SK-N-SH treated with all-trans-retinoic acid at 6 μM for 48 hours (cell line): ENCODE results near the gene FNDC3A.

Source experiments
- ATAC-seq: fragments of 200-7000 bp; cut with Tn5 transposase; 3 replicates; pipeline ENCODE4 v1.9.1; 2020; ENCODE audit warnings: mild to moderate bottlenecking, moderate library complexity
- ARNTL ChIP-seq: fragments of 450-650 bp; formaldehyde crosslinking; IDR thresholded peaks from 2 replicates; pipeline ENCODE4 v1.5.0; 2020; ENCODE audit warnings: low read depth, mild to moderate bottlenecking, moderate library complexity, borderline replicate concordance
- BACH2 ChIP-seq: fragments of 250-450 bp; sonication (Bioruptor Pico); IDR thresholded peaks from 2 replicates; pipeline ENCODE4 v1.9.0; 2021; ENCODE audit warnings: mild to moderate bottlenecking, borderline replicate concordance
- CSDC2 ChIP-seq: fragments of 250-450 bp; sonication (Bioruptor Pico); IDR thresholded peaks from 2 replicates; pipeline ENCODE4 v1.5.0; 2020; ENCODE audit warnings: mild to moderate bottlenecking, moderate library complexity
- ESRRG ChIP-seq: fragments of 250-450 bp; sonication (Bioruptor Pico); IDR thresholded peaks from 2 replicates; pipeline ENCODE4 v1.6.1; 2021; ENCODE audit warnings: mild to moderate bottlenecking
- GLIS3 ChIP-seq: fragments of 250-450 bp; sonication (Bioruptor Pico); IDR thresholded peaks from 2 replicates; pipeline ENCODE4 v1.5.0; 2020; ENCODE audit warnings: mild to moderate bottlenecking, moderate library complexity
- ISL1 ChIP-seq: fragments of 250-450 bp; sonication (Bioruptor Pico); IDR thresholded peaks from 2 replicates; pipeline ENCODE4 v2.1.2; 2022; ENCODE audit warnings: mild to moderate bottlenecking, moderate library complexity
- OSR1 ChIP-seq: fragments of 250-450 bp; sonication (Bioruptor Pico); IDR thresholded peaks from 2 replicates; pipeline ENCODE4 v1.8.0; 2022; ENCODE audit warnings: moderate library complexity, mild to moderate bottlenecking, inconsistent platforms
- PPARA ChIP-seq: fragments of 250-450 bp; sonication (Bioruptor Pico); IDR thresholded peaks from 2 replicates; pipeline ENCODE4 v1.5.0; 2020; ENCODE audit warnings: mild to moderate bottlenecking, borderline replicate concordance
- RARB ChIP-seq: fragments of 250-450 bp; sonication (Bioruptor Pico); IDR thresholded peaks from 2 replicates; pipeline ENCODE4 v1.8.0; 2021; ENCODE audit warnings: mild to moderate bottlenecking, moderate library complexity
- SNAI2 ChIP-seq: fragments of 250-450 bp; sonication (Bioruptor Pico); IDR thresholded peaks from 2 replicates; pipeline ENCODE4 v1.5.0; 2020; ENCODE audit warnings: mild to moderate bottlenecking, moderate library complexity
- TCF4 ChIP-seq: fragments of 250-450 bp; sonication (Bioruptor Pico); IDR thresholded peaks from 2 replicates; pipeline ENCODE4 v1.8.0; 2021; ENCODE audit warnings: mild to moderate bottlenecking, moderate library complexity, borderline replicate concordance
- TOX ChIP-seq: fragments of 250-450 bp; sonication (Bioruptor Pico); IDR thresholded peaks from 2 replicates; pipeline ENCODE4 v1.8.0; 2021; ENCODE audit warnings: mild to moderate bottlenecking, moderate library complexity, borderline replicate concordance
- ZC3H10 ChIP-seq: fragments of 250-450 bp; sonication (Bioruptor Pico); IDR thresholded peaks from 2 replicates; pipeline ENCODE4 v1.5.1; 2021; ENCODE audit warnings: mild to moderate bottlenecking, moderate library complexity
- ZFP30 ChIP-seq: fragments of 450-650 bp; formaldehyde crosslinking; IDR thresholded peaks from 2 replicates; pipeline ENCODE4 v1.5.0; 2022; ENCODE audit warnings: mild to moderate bottlenecking, moderate library complexity
- ZNF565 ChIP-seq: fragments of 450-650 bp; formaldehyde crosslinking; conservative IDR thresholded peaks from 2 replicates; pipeline ENCODE4 v1.5.0; 2020; ENCODE audit warnings: low read depth, mild to moderate bottlenecking, moderate library complexity
- ZNF70 ChIP-seq: fragments of 450-650 bp; formaldehyde crosslinking; IDR thresholded peaks from 2 replicates; pipeline ENCODE4 v1.5.0; 2020; ENCODE audit warnings: mild to moderate bottlenecking, moderate library complexity
- ZNF8 ChIP-seq: fragments of 450-650 bp; formaldehyde crosslinking; IDR thresholded peaks from 2 replicates; pipeline ENCODE4 v1.5.0; 2020; ENCODE audit warnings: mild to moderate bottlenecking, moderate library complexity
- TF ChIP-seq, protein P1 (sequence below): fragments of 250-450 bp; sonication (Bioruptor Pico); IDR thresholded peaks from 2 replicates; pipeline ENCODE4 v1.5.1; 2021; ENCODE audit warnings: mild to moderate bottlenecking, moderate library complexity
- TF ChIP-seq, protein P2 (sequence below): fragments of 250-450 bp; sonication (Bioruptor Pico); IDR thresholded peaks from 2 replicates; pipeline ENCODE4 v1.8.0; 2020; ENCODE audit warnings: mild to moderate bottlenecking, moderate library complexity, borderline replicate concordance
- TF ChIP-seq, protein P3 (sequence below): fragments of 250-450 bp; sonication (Bioruptor Pico); IDR thresholded peaks from 2 replicates; pipeline ENCODE4 v1.5.0; 2020; ENCODE audit warnings: mild to moderate bottlenecking, moderate library complexity
- TF ChIP-seq, protein P4 (sequence below): fragments of 250-450 bp; sonication (Bioruptor Pico); IDR thresholded peaks from 2 replicates; pipeline ENCODE4 v1.8.0; 2021; ENCODE audit warnings: low read depth, mild to moderate bottlenecking, moderate library complexity, borderline replicate concordance
- TF ChIP-seq, protein P5 (sequence below): fragments of 250-450 bp; sonication (Bioruptor Pico); IDR thresholded peaks from 2 replicates; pipeline ENCODE4 v1.5.1; 2020; ENCODE audit warnings: low read depth, mild to moderate bottlenecking, moderate library complexity

Gene FNDC3A

GRCh38 chr13:49226613-49227012 lies 250.9 kb downstream of the FNDC3A start (continued):
- TF ChIP-seq, protein P1, sequence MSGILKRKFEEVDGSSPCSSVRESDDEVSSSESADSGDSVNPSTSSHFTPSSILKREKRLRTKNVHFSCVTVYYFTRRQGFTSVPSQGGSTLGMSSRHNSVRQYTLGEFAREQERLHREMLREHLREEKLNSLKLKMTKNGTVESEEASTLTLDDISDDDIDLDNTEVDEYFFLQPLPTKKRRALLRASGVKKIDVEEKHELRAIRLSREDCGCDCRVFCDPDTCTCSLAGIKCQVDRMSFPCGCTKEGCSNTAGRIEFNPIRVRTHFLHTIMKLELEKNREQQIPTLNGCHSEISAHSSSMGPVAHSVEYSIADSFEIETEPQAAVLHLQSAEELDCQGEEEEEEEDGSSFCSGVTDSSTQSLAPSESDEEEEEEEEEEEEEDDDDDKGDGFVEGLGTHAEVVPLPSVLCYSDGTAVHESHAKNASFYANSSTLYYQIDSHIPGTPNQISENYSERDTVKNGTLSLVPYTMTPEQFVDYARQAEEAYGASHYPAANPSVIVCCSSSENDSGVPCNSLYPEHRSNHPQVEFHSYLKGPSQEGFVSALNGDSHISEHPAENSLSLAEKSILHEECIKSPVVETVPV (CRISPR knock-in tag) = no peak
- TF ChIP-seq OSR1 = no peak
- no peak for TF ChIP-seq GLIS3 (CRISPR knock-in tag)
- TF ChIP-seq ZNF8 (CRISPR knock-in tag) = no peak
- TF ChIP-seq ESRRG = no peak

DNA sequence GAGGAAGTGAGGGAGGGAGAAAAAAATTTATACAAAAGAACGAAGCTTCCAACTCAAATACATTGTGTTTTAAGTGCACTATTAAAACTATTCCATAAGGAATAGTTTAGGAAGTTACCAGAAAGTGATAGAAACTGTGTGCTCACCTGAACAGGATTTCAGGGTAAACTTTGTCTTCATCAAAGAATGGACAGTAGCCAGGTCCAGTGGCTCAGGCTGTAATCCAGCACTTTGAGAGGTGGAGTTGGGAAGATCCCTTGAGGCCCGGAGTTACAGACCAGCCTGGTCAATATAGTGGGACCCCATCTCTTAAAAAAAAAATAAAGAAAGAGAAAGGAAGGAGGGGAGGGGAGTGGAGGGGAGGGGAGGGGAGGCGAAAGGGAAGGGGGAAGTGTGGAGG lies 259.0 kb downstream of the FNDC3A start:
- TF ChIP-seq TCF4 (CRISPR knock-in tag) (no peak), ARNTL (no peak), OSR1 (no peak), SNAI2 (CRISPR knock-in tag) (no peak), RARB (no peak), ZNF8 (CRISPR knock-in tag) (no peak), PPARA (no peak), ZNF70 (CRISPR knock-in tag) (no peak), ZNF565 (CRISPR knock-in tag) (no peak), ZFP30 (CRISPR knock-in tag) (no peak), CSDC2 (CRISPR knock-in tag) (no peak), TOX (CRISPR knock-in tag) (no peak), ISL1 (CRISPR knock-in tag) (no peak)
- TF ChIP-seq, protein P2, sequence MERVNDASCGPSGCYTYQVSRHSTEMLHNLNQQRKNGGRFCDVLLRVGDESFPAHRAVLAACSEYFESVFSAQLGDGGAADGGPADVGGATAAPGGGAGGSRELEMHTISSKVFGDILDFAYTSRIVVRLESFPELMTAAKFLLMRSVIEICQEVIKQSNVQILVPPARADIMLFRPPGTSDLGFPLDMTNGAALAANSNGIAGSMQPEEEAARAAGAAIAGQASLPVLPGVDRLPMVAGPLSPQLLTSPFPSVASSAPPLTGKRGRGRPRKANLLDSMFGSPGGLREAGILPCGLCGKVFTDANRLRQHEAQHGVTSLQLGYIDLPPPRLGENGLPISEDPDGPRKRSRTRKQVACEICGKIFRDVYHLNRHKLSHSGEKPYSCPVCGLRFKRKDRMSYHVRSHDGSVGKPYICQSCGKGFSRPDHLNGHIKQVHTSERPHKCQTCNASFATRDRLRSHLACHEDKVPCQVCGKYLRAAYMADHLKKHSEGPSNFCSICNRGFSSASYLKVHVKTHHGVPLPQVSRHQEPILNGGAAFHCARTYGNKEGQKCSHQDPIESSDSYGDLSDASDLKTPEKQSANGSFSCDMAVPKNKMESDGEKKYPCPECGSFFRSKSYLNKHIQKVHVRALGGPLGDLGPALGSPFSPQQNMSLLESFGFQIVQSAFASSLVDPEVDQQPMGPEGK = no peak
- TF ChIP-seq, protein P1 (CRISPR knock-in tag) = no peak
- TF ChIP-seq, protein P3, sequence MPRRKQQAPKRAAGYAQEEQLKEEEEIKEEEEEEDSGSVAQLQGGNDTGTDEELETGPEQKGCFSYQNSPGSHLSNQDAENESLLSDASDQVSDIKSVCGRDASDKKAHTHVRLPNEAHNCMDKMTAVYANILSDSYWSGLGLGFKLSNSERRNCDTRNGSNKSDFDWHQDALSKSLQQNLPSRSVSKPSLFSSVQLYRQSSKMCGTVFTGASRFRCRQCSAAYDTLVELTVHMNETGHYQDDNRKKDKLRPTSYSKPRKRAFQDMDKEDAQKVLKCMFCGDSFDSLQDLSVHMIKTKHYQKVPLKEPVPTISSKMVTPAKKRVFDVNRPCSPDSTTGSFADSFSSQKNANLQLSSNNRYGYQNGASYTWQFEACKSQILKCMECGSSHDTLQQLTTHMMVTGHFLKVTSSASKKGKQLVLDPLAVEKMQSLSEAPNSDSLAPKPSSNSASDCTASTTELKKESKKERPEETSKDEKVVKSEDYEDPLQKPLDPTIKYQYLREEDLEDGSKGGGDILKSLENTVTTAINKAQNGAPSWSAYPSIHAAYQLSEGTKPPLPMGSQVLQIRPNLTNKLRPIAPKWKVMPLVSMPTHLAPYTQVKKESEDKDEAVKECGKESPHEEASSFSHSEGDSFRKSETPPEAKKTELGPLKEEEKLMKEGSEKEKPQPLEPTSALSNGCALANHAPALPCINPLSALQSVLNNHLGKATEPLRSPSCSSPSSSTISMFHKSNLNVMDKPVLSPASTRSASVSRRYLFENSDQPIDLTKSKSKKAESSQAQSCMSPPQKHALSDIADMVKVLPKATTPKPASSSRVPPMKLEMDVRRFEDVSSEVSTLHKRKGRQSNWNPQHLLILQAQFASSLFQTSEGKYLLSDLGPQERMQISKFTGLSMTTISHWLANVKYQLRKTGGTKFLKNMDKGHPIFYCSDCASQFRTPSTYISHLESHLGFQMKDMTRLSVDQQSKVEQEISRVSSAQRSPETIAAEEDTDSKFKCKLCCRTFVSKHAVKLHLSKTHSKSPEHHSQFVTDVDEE (CRISPR knock-in tag) = no peak
- TF ChIP-seq, protein P4, sequence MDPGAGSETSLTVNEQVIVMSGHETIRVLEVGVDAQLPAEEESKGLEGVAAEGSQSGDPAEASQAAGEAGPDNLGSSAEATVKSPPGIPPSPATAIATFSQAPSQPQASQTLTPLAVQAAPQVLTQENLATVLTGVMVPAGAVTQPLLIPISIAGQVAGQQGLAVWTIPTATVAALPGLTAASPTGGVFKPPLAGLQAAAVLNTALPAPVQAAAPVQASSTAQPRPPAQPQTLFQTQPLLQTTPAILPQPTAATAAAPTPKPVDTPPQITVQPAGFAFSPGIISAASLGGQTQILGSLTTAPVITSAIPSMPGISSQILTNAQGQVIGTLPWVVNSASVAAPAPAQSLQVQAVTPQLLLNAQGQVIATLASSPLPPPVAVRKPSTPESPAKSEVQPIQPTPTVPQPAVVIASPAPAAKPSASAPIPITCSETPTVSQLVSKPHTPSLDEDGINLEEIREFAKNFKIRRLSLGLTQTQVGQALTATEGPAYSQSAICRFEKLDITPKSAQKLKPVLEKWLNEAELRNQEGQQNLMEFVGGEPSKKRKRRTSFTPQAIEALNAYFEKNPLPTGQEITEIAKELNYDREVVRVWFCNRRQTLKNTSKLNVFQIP (CRISPR knock-in tag) = no peak
- TF ChIP-seq, protein P5, sequence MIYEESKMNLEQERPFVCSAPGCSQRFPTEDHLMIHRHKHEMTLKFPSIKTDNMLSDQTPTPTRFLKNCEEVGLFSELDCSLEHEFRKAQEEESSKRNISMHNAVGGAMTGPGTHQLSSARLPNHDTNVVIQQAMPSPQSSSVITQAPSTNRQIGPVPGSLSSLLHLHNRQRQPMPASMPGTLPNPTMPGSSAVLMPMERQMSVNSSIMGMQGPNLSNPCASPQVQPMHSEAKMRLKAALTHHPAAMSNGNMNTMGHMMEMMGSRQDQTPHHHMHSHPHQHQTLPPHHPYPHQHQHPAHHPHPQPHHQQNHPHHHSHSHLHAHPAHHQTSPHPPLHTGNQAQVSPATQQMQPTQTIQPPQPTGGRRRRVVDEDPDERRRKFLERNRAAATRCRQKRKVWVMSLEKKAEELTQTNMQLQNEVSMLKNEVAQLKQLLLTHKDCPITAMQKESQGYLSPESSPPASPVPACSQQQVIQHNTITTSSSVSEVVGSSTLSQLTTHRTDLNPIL = no peak
- TF ChIP-seq, all 23 proteins: peak for 0
- ATAC-seq = no peak

GRCh38 chr13:49235856-49236431 lies 260.2 kb downstream of the FNDC3A start:
- TF ChIP-seq, protein P2 = no peak
- TF ChIP-seq SNAI2 (CRISPR knock-in tag) = no peak
- TF ChIP-seq ESRRG = no peak
- no peak for TF ChIP-seq BACH2 (CRISPR knock-in tag)
- no peak for TF ChIP-seq TOX (CRISPR knock-in tag)
- TF ChIP-seq PPARA = no peak
- TF ChIP-seq GLIS3 (CRISPR knock-in tag) = no peak
- TF ChIP-seq ARNTL = no peak
- no peak for TF ChIP-seq TCF4 (CRISPR knock-in tag)
- no peak for TF ChIP-seq ISL1 (CRISPR knock-in tag)
- no peak for TF ChIP-seq ZNF70 (CRISPR knock-in tag)
- no peak for TF ChIP-seq ZNF565 (CRISPR knock-in tag)
- TF ChIP-seq ZC3H10 (CRISPR knock-in tag) = no peak
- TF ChIP-seq, all 23 proteins: peak for 0

More at GRCh38 chr13:49235856-49236431, 260.2 kb downstream of the FNDC3A start:
- no peak for ATAC-seq
